COLO668 (cell line): Measurements from ENCODE around the gene FAM222A.

Experiments
- DNase-seq: peaks from one replicate; lab custom pipeline; 2025; ENCODE audit not compliant: unreplicated experiment; lab: John Stamatoyannopoulos, UW

Gene FAM222A

DNA sequence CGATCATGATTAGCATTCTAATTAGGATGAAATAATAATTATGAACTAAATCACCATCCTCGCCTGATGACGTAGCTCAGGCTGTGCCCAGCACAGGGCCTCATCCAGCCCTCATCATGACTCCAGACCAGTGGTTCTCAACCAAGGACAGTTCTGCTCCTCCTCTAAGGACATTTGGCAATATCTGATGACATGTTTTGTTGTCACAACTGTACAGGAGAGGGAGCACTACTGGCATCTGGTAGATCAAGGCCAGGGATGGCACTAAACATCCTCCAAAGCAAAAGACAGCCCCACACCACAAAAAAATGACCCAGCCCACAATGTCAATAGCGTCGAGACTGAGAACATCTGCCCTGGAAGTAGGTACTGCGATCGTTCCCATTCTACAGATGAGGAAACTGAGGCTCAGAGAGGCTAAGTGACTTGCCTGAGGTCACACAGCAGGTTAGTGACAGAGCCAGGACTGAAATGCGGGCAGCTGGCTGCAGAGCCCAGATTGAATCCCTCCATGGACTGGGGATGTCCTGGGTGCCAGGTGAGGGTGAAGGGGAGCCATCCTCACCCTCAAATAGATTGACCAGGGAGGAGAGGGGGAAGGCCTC lies 104.1 kb downstream of the FAM222A start:
- DNase-seq: no peak

DNA sequence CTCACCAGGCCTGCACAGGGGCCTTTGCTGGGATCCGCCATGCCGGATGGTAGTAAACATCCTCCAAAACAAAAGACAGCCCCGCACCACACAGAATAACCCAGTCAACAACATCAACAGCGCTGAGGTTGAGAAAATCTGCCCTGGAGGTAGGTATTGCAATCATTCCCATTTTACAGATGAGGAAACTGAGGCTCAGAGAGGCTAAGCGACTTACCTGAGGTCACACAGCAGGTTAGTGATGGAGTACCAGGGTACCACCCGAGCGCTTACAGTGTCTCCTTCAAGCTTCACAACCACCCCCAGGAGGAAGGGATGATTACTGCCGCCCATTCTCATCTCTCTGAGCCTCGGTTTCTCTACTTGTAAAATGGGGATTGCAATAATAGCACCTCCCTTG lies 104.6 kb downstream of the FAM222A start:
- DNase-seq: no peak

DNA sequence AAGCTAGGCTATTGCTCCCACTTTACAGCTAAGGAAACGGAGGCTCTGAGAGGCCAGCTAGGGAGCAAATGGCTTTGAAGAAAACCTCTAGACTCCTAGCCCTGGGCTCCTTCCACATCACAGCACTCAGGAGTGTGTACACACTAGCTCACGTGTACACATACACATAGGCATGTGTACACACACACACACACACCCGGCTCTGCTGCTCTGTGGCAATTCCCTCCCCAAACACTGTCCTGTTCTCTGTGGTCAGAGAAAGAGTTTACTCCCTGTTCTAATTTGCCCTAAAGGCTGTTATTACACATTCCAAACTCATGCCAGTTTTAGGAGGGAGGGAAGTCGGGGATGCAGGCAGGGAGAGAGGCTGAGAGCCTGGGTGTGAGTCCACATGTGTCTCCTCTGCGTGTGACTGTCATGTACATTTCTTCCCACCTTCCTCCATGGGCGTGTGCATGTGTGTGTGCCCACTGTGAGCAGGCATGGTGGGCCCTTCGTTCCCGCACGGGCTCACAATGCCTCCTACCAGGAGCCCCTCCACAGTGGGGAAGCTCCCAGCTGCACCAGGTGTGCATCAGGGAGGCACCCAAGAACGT lies 105.4 kb downstream of the FAM222A start:
- DNase-seq: no peak
